Osteoblast (primary cell): Measurements from ENCODE around the gene GNAQ. TPM values are rescaled to one million over a fixed set of nuclear protein-coding genes. Genes with fewer than 3 reads are reported as not detected.

Source experiments
- DNase-seq: peaks from one replicate; pipeline ENCODE4 v3.0.0; 2011; ENCODE audit warnings: low spot score, mixed read lengths; ENCODE audit not compliant: insufficient read length; ENCODE audit errors: missing footprints
- H2AFZ ChIP-seq: 2 replicates; pipeline ENCODE4 v1.6.0; 2011; ENCODE audit warnings: mild to moderate bottlenecking, low read length
- H3K27ac ChIP-seq: 2 replicates; pipeline ENCODE4 v1.5.1; 2011; ENCODE audit warnings: mild to moderate bottlenecking, low read depth, low read length, moderate library complexity
- H3K27me3 ChIP-seq: 2 replicates; pipeline ENCODE4 v1.6.0; 2012; ENCODE audit warnings: mild to moderate bottlenecking, control low read depth, inconsistent platforms, low read length, moderate library complexity; ENCODE audit not compliant: insufficient read depth
- H3K36me3 ChIP-seq: 2 replicates; pipeline ENCODE4 v1.5.1; 2011; ENCODE audit warnings: mild to moderate bottlenecking, low read length, control low read depth, moderate library complexity; ENCODE audit not compliant: insufficient read depth
- H3K4me1 ChIP-seq: 2 replicates; pipeline ENCODE4 v1.5.1; 2011; ENCODE audit warnings: mild to moderate bottlenecking, low read length, control low read depth, moderate library complexity; ENCODE audit not compliant: insufficient read depth
- H3K4me2 ChIP-seq: 2 replicates; pipeline ENCODE4 v1.6.0; 2011; ENCODE audit warnings: mild to moderate bottlenecking, low read length; ENCODE audit not compliant: insufficient read depth
- H3K4me3 ChIP-seq: fragments of 200-600 bp; sonication (generic); 3 replicates; pipeline ENCODE4 v1.5.1; 2012; ENCODE audit warnings: mild to moderate bottlenecking, low read length, inconsistent platforms; ENCODE audit not compliant: insufficient read depth
- H3K79me2 ChIP-seq: 2 replicates; pipeline ENCODE4 v1.6.0; 2012; ENCODE audit warnings: mild to moderate bottlenecking, low read length, control low read depth, inconsistent platforms; ENCODE audit not compliant: insufficient read depth
- H3K9me3 ChIP-seq: 2 replicates; pipeline ENCODE4 v1.5.1; 2011; ENCODE audit warnings: low read depth, low read length, control low read depth
- H4K20me1 ChIP-seq: 2 replicates; pipeline ENCODE4 v1.6.0; 2012; ENCODE audit warnings: mild to moderate bottlenecking, low read length, control low read depth; ENCODE audit not compliant: insufficient read depth
- total RNA-seq: library from RNA; depleted of rRNA; stranded (reverse); fragments of >200 nt; gene quantifications from 2 replicates; pipeline ENCODE4 v1.2.3, GENCODE V29; 2012
- TF ChIP-seq, protein P1 (sequence below): IDR thresholded peaks from 2 replicates; pipeline ENCODE4 v1.5.1; 2011; ENCODE audit warnings: mild to moderate bottlenecking, low read depth, low read length, moderate library complexity; ENCODE audit errors: extremely low read depth

The GNAQ gene
- total RNA-seq, 1 donor: 64.8 TPM

DNA sequence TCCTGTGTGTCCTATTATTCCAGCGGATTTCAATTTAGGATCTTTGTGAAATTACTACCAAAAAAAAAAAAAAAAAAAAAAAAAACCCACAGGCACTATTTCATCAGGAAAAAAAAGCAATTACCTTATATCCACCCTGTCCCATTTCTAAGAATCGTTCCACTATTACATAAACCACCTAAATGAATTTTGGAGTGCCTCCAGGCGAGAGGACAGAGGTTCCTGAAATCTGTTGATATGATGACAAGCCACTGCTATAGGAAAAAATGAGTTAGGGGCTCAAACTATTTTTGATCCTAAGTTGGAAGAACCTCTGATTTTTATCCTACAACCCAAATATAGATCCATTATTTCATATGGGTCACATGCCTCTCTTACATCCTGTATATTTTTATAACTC, 177.9 kb downstream of the GNAQ start:
- Histone ChIP-seq H3K27me3 (no peaks in the 10 kb centered on the region), H3K4me2 (no peak overlapping the region), H3K36me3 (no peaks in the 10 kb centered on the region), H4K20me1 (peaks cover 20% of the 10 kb centered on the region), H2AFZ (no peak overlapping the region), H3K79me2 (peaks cover 36% of the 10 kb centered on the region), H3K4me1 (peaks cover 13% of the 10 kb centered on the region), H3K4me3 (no peak overlapping the region), H3K27ac (no peak overlapping the region), H3K9me3 (no peaks in the 10 kb centered on the region)
- DNase-seq: no peak
- TF ChIP-seq, protein P1, sequence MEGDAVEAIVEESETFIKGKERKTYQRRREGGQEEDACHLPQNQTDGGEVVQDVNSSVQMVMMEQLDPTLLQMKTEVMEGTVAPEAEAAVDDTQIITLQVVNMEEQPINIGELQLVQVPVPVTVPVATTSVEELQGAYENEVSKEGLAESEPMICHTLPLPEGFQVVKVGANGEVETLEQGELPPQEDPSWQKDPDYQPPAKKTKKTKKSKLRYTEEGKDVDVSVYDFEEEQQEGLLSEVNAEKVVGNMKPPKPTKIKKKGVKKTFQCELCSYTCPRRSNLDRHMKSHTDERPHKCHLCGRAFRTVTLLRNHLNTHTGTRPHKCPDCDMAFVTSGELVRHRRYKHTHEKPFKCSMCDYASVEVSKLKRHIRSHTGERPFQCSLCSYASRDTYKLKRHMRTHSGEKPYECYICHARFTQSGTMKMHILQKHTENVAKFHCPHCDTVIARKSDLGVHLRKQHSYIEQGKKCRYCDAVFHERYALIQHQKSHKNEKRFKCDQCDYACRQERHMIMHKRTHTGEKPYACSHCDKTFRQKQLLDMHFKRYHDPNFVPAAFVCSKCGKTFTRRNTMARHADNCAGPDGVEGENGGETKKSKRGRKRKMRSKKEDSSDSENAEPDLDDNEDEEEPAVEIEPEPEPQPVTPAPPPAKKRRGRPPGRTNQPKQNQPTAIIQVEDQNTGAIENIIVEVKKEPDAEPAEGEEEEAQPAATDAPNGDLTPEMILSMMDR: no peak

DNA sequence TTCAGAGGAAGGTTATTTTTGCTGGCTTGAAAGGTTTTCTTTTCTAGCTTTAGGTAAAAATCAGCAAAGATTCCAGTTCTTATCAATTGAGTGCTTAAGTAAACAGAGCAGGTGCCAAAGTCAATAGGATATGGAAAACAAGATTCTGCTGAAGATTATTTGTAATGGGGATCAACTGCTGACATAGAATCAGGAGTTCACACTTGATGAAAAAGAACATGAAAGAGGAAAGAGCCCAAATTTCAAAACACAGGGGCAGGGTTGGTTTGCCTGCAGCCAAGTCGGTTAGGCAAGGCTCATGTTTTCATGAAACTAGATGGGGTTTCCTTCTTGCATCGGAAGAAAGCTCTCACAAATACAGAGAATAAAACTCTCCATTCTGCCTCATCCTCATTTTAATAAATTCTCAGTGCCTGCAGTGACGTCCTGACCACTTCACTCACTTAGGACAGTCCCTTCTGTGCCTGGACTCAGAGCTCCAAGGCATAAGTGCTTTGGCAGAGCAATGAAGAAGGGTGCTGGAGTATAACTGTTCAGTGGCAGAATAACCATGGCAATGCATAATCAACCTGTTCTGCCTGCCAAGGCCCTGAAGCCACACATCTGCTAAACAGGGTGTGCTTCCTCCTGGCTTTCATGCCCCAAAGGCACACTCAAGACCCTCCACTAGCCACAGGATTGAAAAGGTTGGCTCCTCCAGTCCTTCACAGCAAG, 179.6 kb downstream of the GNAQ start:
- Histone ChIP-seq H3K79me2 (peaks cover 36% of the 10 kb centered on the region), H4K20me1 (peaks cover 18% of the 10 kb centered on the region)
- DNase-seq: no peak

DNA sequence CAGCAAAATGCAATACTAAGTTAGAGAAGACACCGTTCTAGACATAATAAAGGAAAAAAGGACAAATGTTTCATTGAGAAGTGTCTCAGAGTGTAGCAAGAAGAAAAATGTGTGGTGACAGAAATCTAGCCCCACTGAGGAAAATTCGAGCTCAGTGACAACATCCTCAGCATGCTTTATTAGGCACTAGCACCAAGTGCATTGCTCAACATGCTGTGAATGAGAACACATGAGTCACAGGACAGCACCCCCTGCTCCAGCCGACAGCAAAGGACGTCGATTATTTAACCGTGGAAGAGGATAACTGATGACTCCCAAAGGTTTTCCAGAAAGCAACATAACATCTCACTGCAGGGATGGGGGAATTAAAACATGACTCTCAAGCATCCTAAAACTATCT, 182.7 kb downstream of the GNAQ start:
- Histone ChIP-seq H2AFZ (no peak overlapping the region), H3K79me2 (peaks cover 47% of the 10 kb centered on the region), H3K4me2 (peak overlapping the region; percentile 34), H3K27me3 (no peaks in the 10 kb centered on the region), H3K4me3 (no peak overlapping the region), H3K27ac (peak overlapping the region; percentile 71), H4K20me1 (peaks cover 13% of the 10 kb centered on the region), H3K4me1 (peaks cover 34% of the 10 kb centered on the region), H3K36me3 (no peaks in the 10 kb centered on the region), H3K9me3 (no peaks in the 10 kb centered on the region)
- DNase-seq: peak; percentile 73
- TF ChIP-seq, protein P1: no peak

More for the DNA sequence above, 179.6 kb downstream of the GNAQ start:
- H3K4me2 ChIP-seq: no peak overlapping the region
- H3K4me1 ChIP-seq: peaks cover 30% of the 10 kb centered on the region
- H3K9me3 ChIP-seq: no peaks in the 10 kb centered on the region
- H2AFZ ChIP-seq: no peak overlapping the region
- H3K36me3 ChIP-seq: no peaks in the 10 kb centered on the region
- TF ChIP-seq, protein P1: no peak
- no peak overlapping the region for H3K4me3 ChIP-seq
- no peak overlapping the region for H3K27ac ChIP-seq
- no peaks in the 10 kb centered on the region for H3K27me3 ChIP-seq

DNA sequence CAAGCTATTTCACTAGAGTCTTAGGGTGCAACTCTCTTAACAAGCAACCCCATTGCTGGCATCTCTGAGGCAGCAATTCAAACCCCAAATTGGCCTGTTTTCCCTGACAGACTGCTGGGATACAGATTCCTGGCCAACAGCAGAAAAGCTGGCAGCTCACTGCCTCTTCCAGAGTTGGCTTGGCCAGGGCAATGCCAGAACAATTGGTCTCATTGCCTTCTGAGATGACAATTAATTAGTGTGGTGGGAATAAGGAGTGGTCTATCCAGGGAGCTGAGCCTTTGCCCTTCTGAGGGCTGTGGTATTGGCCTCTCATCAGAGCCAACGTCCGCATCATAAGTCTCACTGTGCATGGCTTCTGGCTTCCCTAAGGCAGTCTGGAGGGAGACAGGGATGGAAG, 183.2 kb downstream of the GNAQ start:
- Histone ChIP-seq H3K4me2 (peak overlapping the region; percentile 34), H3K36me3 (no peaks in the 10 kb centered on the region), H3K4me1 (peaks cover 34% of the 10 kb centered on the region), H3K27ac (peak overlapping the region; percentile 71), H4K20me1 (peaks cover 13% of the 10 kb centered on the region), H3K27me3 (no peaks in the 10 kb centered on the region), H2AFZ (no peak overlapping the region), H3K79me2 (peaks cover 52% of the 10 kb centered on the region), H3K4me3 (no peak overlapping the region), H3K9me3 (no peaks in the 10 kb centered on the region)
- no peak for DNase-seq
- TF ChIP-seq, protein P1: no peak
